Fibroblast of lung (primary cell): ENCODE results near the gene NCKAP5.

ENCODE experiments used
- CTCF ChIP-seq, 2 donors: IDR thresholded peaks in 1 of 2; conservative IDR thresholded peaks in 1 of 2; 1 replicate in 1 of 2; 2 replicates in 1 of 2; pipeline ENCODE4 v1.5.1; 2011 to 2012; ENCODE audit warnings: low read length in 2 of 2, control low read depth in 1 of 2, inconsistent platforms in 1 of 2, low read depth in 1 of 2, mild to moderate bottlenecking in 1 of 2
- EZH2 ChIP-seq: IDR thresholded peaks from 2 replicates; pipeline ENCODE4 v1.5.1; 2012; ENCODE audit warnings: low read length, control low read depth, mild to moderate bottlenecking; ENCODE audit errors: missing control alignments

GRCh38 chr2:133489146-133489545 lies 79.1 kb downstream of the NCKAP5 start:
- TF ChIP-seq CTCF (conservative IDR thresholded peaks at IDR 0.05 in 1 of 2, IDR thresholded peaks at IDR 0.05 in 1 of 2; ENCODE audit: low read depth in 1 of 2, low read length in 2 of 2) (no peak), EZH2 (no peak)
